SJCRH30 (cell line): ENCODE data around the gene PALD1. TPM values are rescaled to one million over a fixed set of nuclear protein-coding genes. Genes with fewer than 3 reads are reported as not detected.

Experiments used
- DNase-seq, 2 experiments: peaks; one replicate each; pipeline ENCODE4 v3.0.0-alpha.2; 2015 to 2020
- H3K27ac ChIP-seq: fragments of 250-450 bp; sonication (Bioruptor Pico); 2 replicates; pipeline ENCODE4 v1.5.1; 2020; ENCODE audit warnings: mild to moderate bottlenecking, moderate library complexity
- H3K27me3 ChIP-seq: fragments of 250-450 bp; sonication (Bioruptor Pico); 2 replicates; pipeline ENCODE4 v1.5.1; 2020; ENCODE audit warnings: mild to moderate bottlenecking, moderate library complexity
- H3K36me3 ChIP-seq: fragments of 250-450 bp; sonication (Bioruptor Pico); 2 replicates; pipeline ENCODE4 v1.5.1; 2020; ENCODE audit warnings: mild to moderate bottlenecking, moderate library complexity
- H3K4me1 ChIP-seq: fragments of 250-450 bp; sonication (Bioruptor Pico); 2 replicates; pipeline ENCODE4 v1.5.1; 2020; ENCODE audit warnings: mild to moderate bottlenecking, moderate library complexity
- H3K4me3 ChIP-seq: fragments of 250-450 bp; sonication (Bioruptor Pico); 2 replicates; pipeline ENCODE4 v1.5.1; 2020; ENCODE audit warnings: mild to moderate bottlenecking, moderate library complexity
- H3K9me3 ChIP-seq: fragments of 250-450 bp; sonication (Bioruptor Pico); replicated peaks from 2 replicates; pipeline ENCODE4 v1.5.1; 2020; ENCODE audit warnings: mild to moderate bottlenecking, moderate library complexity
- total RNA-seq: library from RNA; depleted of rRNA; stranded (reverse); fragments of >200 nt; shearing (Covaris generic); gene quantifications from 2 replicates; pipeline ENCODE4 v1.2.3, GENCODE V29; 2014

PALD1 gene
- total RNA-seq, 1 experiment from 2014 or later: 12.8 TPM

DNA sequence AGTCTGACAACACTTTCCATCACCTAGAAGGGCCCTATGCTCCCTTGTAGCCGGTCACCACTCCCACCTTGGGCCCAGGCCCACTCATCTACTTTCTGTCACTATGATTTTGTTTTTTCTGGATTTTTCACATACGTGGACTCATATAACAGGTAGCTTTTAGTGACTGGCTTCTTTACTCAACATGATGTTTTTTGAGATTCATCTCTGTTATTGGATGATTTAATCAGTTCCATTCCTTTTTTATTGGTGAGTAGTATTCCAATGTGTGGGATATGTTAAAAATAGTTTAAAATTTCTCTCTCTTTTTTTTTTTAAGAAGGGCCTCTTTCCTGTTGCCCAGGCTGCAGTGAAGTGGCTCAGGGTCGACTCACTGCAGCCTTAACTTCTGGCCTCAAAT, 9.3 kb downstream of the PALD1 start:
- H3K36me3 ChIP-seq: no peaks in the 10 kb centered on the region
- H3K4me1 ChIP-seq: no peaks in the 10 kb centered on the region
- H3K27ac ChIP-seq: no peak overlapping the region
- H3K9me3 ChIP-seq: no peaks in the 10 kb centered on the region
- no peak overlapping the region for H3K4me3 ChIP-seq
- no peak for DNase-seq
- no peaks in the 10 kb centered on the region for H3K27me3 ChIP-seq

DNA sequence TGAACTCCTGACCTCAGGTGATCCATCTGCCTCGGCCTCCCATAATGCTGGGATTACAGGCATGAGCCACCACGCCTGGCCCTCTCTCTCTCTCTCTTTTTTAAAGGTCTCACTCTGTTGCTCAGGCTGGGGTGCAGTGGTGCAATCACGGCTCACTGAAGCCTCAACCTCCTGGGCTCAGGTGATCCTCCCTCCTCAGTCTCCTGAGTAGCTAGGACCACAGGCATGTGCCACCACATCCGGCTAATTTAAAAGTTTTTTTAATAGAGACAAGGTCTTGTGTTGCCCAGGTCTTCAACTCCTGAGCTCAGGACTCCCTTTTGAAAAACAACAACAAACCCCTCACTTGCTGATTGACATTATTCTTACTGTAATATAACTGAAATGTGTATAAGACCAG, 11.6 kb downstream of the PALD1 start:
- DNase-seq: no peak
- H3K9me3 ChIP-seq: no peaks in the 10 kb centered on the region
- H3K27me3 ChIP-seq: no peaks in the 10 kb centered on the region
- H3K27ac ChIP-seq: no peak overlapping the region
- H3K36me3 ChIP-seq: no peaks in the 10 kb centered on the region
- H3K4me3 ChIP-seq: no peak overlapping the region
- H3K4me1 ChIP-seq: no peaks in the 10 kb centered on the region

DNA sequence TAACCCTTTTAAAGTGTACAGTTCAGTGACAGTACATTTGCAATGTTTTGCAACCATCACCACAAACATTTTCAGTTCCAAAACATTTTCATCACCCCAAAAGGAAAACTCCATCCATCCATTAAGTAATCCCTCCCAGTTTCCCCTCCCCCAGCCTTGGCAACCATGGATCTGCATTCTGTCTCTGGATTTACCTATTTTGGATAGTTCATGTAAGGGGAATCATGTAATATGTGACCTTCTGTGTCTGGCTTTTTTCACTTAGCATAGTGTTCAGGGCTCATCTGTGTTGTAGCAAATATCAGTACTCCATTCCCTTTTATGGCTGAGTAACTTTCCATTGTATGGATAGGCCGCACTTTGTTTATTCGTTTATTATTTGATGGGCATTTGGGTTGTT, 13.0 kb downstream of the PALD1 start:
- no peak for DNase-seq
- Histone ChIP-seq H3K4me3 (no peak overlapping the region), H3K36me3 (no peaks in the 10 kb centered on the region), H3K27me3 (no peaks in the 10 kb centered on the region), H3K27ac (no peak overlapping the region), H3K4me1 (no peaks in the 10 kb centered on the region), H3K9me3 (no peaks in the 10 kb centered on the region)

DNA sequence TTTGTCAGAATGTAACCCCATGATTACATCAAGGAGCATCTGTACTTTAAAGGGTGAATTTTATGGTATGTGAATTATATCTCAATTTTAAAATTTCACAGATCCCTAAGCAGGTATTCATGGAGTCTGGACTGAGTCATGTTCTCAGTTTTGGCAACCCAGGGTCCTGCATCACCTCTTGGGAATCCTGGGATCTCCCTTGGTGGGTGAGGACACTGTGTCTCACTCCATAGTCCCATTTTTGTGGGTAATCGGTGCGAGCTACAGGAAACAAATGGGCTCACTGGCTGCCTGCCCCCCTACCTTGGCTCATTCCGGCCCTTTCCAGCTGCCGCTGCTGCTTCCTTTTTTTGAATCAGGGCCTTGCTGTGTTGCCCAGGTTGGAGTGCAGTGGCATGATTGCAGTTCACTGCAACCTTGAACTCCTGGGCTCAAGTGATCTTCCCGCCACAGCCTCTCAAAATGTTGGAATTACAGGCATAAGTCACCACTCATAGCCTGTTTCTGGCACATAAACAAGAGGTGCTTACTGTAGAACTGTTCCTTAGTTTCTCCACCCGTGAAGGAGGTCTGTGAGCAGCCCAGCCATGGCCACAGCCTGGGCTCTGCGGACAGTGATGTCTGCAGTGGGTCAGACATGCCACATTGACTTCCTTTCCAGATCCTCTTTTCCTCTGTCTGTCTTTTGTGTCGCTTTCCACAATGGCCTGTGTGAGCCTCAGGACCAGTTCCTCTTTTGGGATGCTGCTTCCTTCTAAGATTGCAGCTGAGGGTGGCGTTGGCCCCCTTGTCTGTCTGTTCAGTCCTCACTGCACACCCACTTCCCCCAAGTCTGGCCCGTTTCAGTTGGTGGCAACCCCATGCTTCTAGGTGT, 14.5 kb downstream of the PALD1 start:
- Histone ChIP-seq H3K9me3 (no peaks in the 10 kb centered on the region), H3K36me3 (no peaks in the 10 kb centered on the region), H3K27ac (no peak overlapping the region), H3K27me3 (no peaks in the 10 kb centered on the region), H3K4me1 (no peaks in the 10 kb centered on the region), H3K4me3 (no peak overlapping the region)
- DNase-seq: no peak

DNA sequence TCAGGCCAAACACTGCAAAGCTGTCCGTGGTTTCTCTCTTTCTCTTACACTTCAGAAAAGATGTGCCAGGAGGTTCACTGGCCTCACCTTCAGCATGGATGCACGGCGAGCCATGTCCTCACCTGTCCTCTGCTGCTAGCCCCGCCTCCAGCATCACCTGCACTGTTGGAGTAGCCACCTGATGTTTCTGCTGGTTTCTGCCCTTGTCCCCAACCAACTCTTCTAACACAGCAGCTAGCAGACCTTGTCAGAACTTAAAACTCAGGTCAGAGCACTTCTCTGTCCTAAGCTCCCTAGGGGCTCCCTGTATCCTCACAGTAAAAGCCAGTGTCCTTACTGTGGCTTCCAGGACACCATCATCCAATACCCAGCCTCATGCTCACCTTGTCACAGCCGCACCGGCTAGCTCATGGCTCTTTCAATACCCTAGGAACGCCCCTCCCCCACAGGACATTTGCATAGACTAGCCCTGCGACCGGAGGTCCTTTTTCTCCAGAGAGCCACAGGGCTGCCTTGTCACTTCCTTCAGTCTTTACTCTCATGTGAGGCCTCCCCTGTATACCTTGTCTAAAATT, 15.2 kb downstream of the PALD1 start:
- Histone ChIP-seq H3K4me3 (no peak overlapping the region), H3K36me3 (no peaks in the 10 kb centered on the region), H3K27me3 (no peaks in the 10 kb centered on the region), H3K9me3 (no peaks in the 10 kb centered on the region), H3K27ac (no peak overlapping the region), H3K4me1 (no peaks in the 10 kb centered on the region)
- DNase-seq: no peak

DNA sequence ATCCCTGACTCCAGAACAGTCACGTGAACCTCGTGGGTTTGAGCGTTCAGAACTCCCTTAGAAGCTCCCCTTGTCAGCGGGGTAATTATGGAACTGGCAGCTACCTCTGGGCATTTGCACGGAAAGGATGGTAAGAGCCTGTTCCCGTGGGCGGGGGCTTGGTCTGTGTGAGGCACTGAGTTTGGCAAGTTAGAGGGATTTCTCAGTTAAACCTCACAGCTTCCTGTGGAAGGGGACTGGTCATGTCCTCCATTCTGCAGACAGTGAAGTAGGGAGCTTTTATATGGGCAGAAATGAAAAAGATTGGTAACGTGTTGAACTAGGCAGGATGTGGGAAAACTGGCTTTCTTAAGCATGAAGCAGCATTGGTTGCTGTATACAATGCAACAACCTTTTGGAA, 16.0 kb downstream of the PALD1 start:
- Histone ChIP-seq H3K4me1 (no peaks in the 10 kb centered on the region), H3K27ac (no peak overlapping the region), H3K9me3 (no peaks in the 10 kb centered on the region), H3K36me3 (no peaks in the 10 kb centered on the region), H3K27me3 (no peaks in the 10 kb centered on the region), H3K4me3 (no peak overlapping the region)
- no peak for DNase-seq

DNA sequence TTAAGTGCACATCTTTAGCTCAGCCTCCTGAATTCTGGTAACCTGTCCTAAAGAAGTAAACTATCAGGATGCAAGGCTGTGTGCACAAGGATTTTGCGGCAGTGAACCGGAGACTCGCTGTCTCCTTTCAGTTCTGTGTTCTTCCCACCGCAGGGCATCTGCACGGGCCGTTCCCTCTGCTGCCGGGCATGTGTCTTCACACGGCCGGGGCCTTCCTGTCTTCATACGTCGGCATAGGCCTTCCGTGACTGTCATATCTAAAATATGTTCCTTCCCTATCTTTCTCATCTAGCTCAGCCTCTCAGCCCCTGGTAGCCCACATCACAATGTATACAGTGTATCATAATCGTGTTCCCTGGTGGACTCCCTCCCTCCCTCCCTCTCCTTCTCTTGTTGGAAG, 16.4 kb downstream of the PALD1 start:
- no peaks in the 10 kb centered on the region for H3K9me3 ChIP-seq
- H3K27me3 ChIP-seq: no peaks in the 10 kb centered on the region
- H3K4me3 ChIP-seq: no peak overlapping the region
- H3K4me1 ChIP-seq: no peaks in the 10 kb centered on the region
- no peaks in the 10 kb centered on the region for H3K36me3 ChIP-seq
- no peak for DNase-seq
- no peak overlapping the region for H3K27ac ChIP-seq

DNA sequence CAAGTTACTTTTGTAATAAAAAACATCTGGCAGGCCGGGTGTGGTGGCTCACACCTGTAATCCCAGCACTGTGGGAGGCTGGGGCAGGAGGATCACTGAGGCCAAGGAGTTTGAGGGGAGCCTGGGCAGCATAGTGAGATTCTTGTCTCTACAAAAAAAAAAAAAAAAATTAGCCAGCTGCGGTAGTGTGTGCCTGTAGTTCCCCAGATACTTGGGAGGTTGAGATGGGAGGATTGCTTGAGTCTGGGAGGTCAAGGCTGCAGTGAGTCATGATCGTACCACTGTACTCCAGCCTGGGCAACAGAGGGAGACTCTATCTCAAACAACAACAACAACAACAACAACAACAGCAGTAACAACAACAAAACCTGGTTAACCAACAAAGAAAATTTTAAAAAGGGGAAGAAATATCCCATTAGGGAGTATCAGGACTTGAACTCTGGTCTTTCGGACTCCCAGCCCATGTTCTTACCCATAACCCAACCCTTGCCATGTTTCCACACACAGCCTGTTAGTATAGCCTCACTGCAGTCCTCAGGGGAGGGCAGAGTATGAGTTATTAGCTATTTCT, 17.2 kb downstream of the PALD1 start:
- no peaks in the 10 kb centered on the region for H3K36me3 ChIP-seq
- DNase-seq: no peak
- no peak overlapping the region for H3K4me3 ChIP-seq
- H3K27ac ChIP-seq: no peak overlapping the region
- H3K27me3 ChIP-seq: no peaks in the 10 kb centered on the region
- no peaks in the 10 kb centered on the region for H3K4me1 ChIP-seq
- H3K9me3 ChIP-seq: no peaks in the 10 kb centered on the region

DNA sequence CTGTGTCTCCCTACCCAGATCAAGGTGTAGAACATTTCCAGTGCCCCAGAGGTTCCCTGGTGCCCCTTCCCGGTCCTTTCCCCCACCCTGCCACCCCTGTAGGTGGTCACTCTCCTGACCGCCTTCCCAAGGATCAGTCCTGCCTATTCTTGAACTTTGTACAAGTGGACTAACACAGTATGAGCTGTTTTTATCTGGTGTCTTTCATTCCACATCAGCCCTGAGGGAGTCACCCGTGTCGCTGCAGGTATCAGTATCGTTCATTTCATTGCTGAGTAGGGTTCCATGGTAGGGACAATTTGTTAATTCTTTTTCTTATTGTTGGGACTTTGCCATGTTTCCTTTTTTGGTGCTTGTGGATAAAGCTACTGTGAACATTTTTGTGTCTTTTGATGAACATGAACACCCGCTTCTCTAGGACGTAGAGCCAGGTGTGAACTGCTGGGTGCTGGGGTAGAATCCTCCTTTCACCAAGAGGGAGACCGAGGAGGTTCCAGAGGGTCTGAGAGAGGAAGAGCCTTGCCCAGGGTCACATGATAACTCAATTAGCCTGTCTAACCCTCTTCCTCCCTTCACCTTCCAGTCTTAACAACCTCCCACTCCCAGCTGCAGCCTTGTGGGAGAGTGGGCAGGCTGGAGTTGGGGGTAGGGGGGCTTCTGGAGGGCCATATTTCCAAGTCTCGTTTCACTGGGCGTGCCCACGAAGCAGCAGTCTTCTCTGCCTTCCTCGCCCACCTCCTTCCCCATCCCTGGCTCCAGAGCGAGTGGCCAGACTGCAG, 18.0 kb downstream of the PALD1 start:
- no peak for DNase-seq
- Histone ChIP-seq H3K27me3 (no peaks in the 10 kb centered on the region), H3K4me1 (no peaks in the 10 kb centered on the region), H3K36me3 (no peaks in the 10 kb centered on the region), H3K27ac (no peak overlapping the region), H3K4me3 (no peak overlapping the region), H3K9me3 (no peaks in the 10 kb centered on the region)

DNA sequence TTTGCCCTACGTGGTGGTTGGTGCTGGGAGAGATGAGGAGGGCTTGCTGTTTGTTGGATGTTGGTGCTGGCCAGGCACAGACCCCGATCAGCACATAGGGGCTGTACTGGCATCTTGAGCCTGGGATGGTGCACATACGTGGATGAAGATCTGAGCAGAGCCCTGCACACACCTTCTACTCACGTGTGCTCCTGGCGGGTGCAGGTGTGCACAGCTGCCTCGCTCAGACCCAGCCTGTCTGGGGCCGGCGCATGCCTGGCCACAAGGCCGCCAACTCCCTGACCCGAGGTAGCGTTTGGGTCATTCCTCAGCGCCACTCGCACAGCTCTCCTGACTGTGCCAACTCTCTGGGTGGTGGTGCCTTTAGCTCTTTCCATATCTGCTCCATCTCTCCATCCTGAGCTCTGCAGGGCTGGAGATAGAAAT, 18.6 kb downstream of the PALD1 start:
- H3K27me3 ChIP-seq: no peaks in the 10 kb centered on the region
- H3K4me1 ChIP-seq: no peaks in the 10 kb centered on the region
- H3K27ac ChIP-seq: no peak overlapping the region
- H3K9me3 ChIP-seq: no peaks in the 10 kb centered on the region
- H3K36me3 ChIP-seq: no peaks in the 10 kb centered on the region
- no peak overlapping the region for H3K4me3 ChIP-seq
- DNase-seq: no peak

DNA sequence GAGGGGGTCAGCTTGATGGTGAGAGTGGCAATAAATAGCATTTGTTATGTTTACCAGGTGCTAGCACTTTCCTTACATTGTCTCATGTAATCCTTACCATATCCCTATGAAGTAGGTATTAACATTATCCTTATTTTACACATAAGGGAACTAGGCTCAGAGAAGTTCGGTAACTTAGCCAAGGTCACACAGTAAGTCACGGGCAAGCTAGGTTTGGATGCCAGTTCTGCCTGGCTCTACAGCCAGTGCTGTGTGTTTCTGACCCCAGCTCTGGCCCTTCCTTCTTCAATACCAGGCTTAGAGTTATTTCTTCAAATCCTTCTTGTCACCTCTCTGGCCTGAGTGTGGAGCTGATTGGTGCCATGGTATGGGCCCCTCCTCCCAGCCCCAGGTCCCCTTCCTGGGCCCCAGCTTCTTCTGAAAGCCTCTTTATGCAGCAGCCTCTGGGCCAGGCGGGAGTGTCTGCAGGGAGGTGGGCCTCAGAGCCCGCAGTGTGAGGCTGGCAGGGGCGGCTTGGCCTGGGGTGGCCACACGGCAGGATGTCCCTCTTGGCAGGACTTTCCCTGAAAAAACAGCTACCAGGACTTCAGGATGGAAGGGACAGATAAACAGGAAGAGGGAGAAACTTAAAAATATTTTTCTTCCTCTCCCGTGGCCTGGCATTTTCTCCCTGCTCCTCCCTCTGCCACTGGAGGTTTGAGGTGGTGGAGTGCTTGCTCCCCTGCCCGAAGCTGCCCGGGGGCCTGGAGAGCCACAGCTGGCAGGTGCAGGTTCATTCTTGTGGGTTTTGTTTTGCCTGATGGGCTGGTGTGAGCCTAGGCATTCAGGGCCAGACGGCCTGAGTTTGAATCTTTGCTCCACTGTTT, 20.6 kb downstream of the PALD1 start:
- DNase-seq: peak in 1 of 2 experiments; percentile 23
- Histone ChIP-seq H3K36me3 (no peaks in the 10 kb centered on the region), H3K27ac (no peak overlapping the region), H3K9me3 (no peaks in the 10 kb centered on the region), H3K4me3 (no peak overlapping the region), H3K4me1 (peaks cover 2% of the 10 kb centered on the region; the same call in 1 of the 2 replicates), H3K27me3 (no peaks in the 10 kb centered on the region)

DNA sequence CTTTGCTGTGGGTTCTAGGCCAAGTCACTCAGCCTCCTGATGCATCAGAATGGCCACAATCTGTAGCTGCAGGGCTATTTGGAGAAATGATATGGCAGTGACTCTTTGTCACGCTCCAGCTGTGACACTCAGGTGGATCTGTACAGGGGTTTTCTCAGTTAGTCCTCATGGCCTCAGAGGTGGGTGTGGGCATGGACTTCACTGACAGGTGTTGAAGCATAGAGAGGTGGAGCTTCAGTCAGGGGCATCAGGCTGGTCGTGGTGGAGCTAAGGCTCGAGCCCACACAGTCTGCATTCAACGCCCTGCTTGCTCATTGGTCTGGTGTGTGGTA, 21.2 kb downstream of the PALD1 start:
- Histone ChIP-seq H3K4me3 (no peak overlapping the region), H3K27ac (no peak overlapping the region), H3K9me3 (no peaks in the 10 kb centered on the region), H3K36me3 (no peaks in the 10 kb centered on the region), H3K27me3 (no peaks in the 10 kb centered on the region), H3K4me1 (peaks cover 6% of the 10 kb centered on the region)
- no peak for DNase-seq

DNA sequence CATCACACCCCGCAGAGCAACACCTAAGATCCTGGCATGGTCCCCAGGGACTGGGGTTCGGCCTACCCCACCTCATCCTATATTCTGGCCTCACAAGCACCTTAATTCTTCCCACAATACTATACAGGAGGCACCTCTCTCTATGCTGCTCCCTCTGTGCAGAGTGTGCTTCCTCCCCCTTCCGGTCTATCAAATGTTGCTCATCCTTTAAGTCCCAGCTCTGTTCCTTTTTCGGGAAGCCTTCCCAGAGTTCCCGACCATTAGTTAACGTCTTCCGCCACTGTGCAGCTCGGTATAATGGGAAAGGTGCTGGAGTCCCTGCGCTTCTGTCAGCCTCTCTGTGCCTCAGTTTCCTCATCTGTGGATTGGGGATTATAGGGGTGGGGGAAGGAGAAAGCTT, 21.8 kb downstream of the PALD1 start:
- no peaks in the 10 kb centered on the region for H3K36me3 ChIP-seq
- H3K4me3 ChIP-seq: no peak overlapping the region
- peaks cover 11% of the 10 kb centered on the region for H3K4me1 ChIP-seq
- H3K9me3 ChIP-seq: no peaks in the 10 kb centered on the region
- DNase-seq: no peak
- H3K27me3 ChIP-seq: no peaks in the 10 kb centered on the region
- H3K27ac ChIP-seq: no peak overlapping the region

DNA sequence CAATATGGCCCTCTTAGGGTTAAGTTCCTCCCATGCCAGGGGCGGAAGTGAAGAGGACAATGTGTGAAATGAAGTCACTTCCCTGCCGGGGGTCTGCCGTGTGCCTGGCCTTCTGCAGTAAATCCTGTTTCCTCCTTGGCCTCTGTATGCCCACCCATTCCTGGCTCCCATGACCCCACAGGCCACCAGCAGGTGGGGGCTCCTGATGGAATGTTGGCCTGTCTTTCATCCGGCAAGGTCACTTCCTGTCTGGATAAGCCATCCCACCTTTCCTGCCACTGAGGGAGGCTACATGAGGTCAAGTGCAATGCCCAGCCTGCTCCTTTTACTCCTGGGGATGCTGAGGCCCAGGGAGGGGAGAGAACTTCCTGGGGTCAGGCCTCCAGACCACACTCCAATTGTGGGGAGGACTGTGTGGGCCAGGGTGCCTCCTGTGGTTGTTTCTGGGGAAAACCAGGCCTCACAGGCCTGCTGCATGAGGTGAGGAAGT, 22.3 kb downstream of the PALD1 start:
- no peak for DNase-seq
- Histone ChIP-seq H3K36me3 (no peaks in the 10 kb centered on the region), H3K27ac (no peak overlapping the region), H3K4me1 (peaks cover 11% of the 10 kb centered on the region), H3K4me3 (no peak overlapping the region), H3K9me3 (no peaks in the 10 kb centered on the region), H3K27me3 (no peaks in the 10 kb centered on the region)
